NCI-H524 treated with DMSO at 0.1 percent for 48 hours (cell line): Measurements from ENCODE around the gene CERS5.
"Not testable (repeated sequence)": the region's sequence is repeated elsewhere in the genome, so short reads cannot be mapped to it uniquely, and the experiment has no call there.

Experiments used
- DNase-seq: peaks from one replicate; lab custom pipeline; 2025; lab: John Stamatoyannopoulos, UW

Gene CERS5

DNA sequence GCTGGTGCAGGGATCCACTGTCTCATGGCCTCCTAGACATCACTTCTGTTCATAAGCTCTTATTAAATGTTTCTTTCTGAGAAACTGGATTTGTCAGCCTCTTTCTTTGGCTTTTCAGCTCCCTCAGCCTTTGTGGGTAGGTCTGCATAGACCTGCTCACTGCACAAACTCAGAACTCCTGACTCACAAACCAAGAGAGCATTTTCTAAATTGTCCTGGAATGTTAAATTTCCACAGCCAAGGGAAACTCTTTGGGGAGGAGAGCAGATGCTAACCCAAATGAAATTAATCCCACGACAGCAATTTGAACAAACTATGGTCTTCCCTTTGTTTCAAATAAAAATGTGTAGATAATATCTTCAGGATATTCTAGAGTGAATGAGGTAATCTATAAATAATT, 19.5 kb upstream of the CERS5 start:
- no peak for DNase-seq

DNA sequence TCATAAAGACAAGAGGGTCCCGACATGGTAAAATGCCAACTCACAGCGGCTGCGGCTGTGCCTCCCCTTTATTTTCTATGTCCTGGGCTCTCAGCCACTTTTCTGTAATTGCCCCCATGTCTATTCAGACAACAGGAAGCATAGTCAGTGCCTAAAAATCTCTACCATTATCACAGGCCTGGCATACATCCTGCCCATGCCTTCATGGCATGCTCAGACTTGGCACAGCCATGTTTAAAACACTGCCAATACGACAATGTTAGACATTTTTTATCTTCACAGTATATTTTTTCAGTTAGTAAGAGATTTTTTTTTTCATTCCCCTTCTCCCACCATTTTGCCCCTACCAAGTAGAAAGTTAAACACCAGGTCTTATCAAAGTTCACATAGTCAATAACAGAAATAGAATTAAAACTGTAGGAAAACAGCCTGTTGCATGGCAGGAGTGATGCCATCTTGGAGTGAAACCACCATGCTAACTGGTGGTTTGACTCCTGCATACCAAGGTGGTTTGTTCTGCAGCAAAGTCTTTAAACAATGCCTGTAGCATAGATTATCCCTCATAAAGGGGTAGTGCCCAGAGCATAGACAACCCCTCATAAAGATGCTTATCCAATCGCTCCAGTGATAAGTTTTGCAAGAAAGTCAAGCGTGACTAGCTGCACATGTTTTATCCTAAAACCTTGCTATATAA, 18.9 kb upstream of the CERS5 start:
- DNase-seq: no peak

DNA sequence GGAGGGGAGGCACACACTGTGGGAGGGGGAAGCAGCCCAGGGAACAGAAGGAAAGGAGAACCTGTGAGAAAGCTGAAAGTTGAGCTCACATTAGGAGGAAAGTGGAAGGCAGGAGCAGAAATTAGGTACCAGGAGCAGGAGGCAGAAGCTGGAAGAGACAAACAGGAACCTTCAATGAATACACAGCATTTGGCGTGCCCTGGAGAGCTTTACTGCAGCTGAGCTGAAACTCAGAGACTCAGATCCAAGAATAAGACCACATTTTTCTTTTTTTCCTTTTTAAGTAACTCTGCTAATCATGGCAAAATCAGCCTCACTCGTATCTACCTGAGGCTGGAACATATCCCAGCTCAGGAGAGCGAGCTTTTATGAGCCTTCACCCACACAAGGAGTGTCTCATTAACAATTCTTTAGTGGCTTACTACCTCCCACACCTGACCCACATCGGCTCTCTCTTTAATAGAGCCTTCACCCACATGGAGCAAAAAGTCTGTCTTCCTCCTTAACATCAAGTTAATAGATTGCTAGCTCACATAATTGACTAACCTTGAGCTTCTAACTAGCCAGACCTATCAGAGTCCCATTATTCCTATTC, 18.2 kb upstream of the CERS5 start:
- DNase-seq: no peak

DNA sequence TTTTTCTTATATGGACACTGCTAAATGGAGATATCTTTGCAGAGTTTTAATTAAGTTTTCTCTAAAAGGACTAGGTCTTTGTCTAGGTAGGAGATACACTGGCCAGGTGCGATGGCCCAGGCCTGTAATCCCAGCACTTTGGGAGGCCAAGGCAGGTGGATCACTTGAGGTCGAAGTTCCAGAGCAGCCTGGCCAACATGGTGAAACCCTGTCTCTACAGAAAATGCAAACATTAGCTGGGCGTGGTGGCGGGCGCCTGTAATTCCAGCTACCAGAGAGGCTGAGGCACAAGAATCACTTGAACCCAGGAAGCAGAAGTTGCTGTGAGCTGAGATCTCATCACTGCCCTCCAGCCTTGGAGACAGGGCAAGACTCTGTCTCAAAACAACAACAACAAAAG, 17.1 kb upstream of the CERS5 start:
- DNase-seq: no peak

DNA sequence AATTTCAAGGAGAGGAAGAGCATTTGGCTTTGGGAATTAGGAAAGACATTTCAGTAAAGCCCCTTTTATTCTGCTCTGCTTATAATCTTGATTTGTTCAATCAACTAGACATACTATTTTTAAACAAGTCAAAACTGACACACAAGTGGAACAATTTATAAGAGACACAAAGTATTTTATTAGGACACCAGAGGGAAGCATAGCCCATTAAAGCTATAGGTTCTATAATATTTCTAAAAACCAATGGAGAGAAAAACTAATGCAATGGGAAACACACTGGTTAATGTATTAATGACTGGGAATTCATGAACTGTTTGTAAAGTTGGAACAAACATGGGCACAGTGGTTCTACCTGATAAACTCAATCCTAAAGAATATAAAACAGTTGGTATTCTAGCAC, 15.3 kb upstream of the CERS5 start:
- DNase-seq: no peak

DNA sequence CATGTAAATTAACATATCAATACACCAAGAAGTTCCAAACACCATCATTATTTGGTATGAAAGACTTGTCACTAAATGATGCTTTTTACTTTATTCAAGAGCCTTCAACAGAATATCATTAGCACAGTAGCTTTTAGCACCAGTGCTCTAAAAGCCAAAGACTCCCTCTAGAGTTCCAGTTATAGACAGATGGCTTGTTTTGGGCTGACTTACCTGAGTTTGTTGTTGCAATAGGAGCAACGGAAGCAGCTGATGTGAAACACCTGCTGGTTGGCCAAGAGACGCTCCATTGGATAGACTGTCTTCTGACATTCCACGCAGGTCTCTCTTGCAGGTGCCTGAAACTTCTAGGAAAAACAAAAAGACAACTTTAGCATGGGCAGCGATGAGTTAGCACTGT, 14.5 kb upstream of the CERS5 start:
- DNase-seq: no peak

- DNase-seq: no peak
Measured at GRCh38 chr12:50175716-50176026, 8.5 kb upstream of the CERS5 start.

DNA sequence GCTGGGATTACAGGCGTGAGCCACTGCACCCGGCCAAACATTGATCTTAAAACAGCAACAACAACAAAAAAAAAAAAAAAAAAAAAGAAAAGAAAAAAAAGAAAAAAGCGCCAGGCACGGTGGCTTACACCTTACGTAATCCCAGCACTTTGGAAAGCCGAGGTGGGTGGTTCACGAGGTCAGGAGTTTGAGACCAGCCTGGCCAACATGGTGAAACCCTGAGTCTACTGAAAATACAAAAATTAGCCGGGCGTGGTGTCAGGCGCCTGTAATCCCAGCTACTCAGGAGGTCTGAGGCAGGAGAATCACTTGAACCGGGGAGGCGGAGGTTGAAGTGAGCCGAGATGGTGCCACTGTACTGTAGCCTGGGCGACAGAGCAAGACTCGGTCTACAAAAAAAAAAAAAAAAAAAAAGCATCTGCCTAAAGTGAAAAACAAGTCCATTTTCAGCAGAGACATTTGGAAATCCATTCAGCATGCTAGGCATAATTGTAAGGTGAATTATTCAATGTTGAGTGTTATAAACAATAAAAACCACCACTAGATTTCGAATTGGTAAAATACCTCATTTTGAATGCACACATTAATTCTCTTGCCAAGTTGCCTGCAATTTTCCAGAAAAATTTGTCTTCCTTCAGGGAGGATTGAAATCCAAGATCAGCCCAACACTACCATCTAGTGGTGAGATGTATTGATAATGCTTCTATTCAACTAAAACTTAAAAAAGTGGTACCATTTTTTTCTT, 8.0 kb upstream of the CERS5 start:
- no peak for DNase-seq

DNA sequence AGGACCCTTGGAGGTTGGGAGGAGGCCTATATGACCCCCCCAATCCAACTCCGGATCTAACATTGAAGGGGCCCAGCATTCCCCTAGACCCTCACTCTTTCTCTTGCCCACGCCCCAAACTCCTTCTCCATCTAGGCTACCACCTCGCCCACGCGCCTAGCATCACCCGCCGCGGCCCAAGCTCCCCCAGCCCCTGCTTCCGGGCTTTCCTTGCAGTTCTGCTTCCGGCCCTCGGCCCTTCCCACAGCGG, 445 bp downstream of the CERS5 start:
- DNase-seq: no peak

GRCh38 chr12:50164963-50165362, 2.2 kb downstream of the CERS5 start:
- no peak for DNase-seq

DNA sequence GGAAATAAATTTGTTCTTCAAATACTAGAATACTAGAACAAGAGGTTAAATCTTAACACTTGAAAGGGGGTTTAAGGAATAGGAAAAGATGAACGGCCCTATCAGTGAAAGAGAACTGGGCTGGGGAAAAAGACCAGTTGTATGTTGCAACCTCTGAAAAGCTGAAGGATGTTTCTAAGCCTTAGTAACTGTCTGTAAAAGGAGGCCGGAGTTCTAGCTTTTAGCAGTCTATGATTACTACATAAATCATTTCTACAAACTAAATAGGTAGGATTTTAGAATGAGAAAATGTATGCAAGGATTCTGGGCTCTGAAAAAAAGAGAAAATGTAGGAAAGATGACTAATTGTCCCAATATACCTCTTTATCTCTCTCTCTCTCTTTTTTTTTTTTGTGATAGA, 4.9 kb downstream of the CERS5 start:
- DNase-seq: no peak

- DNase-seq: no peak
Measured at GRCh38 chr12:50160643-50161042, 6.5 kb downstream of the CERS5 start.

GRCh38 chr12:50157259-50157658, 9.9 kb downstream of the CERS5 start:
- no peak for DNase-seq

- no peak for DNase-seq
Measured at GRCh38 chr12:50156641-50157040, 10.5 kb downstream of the CERS5 start.

DNA sequence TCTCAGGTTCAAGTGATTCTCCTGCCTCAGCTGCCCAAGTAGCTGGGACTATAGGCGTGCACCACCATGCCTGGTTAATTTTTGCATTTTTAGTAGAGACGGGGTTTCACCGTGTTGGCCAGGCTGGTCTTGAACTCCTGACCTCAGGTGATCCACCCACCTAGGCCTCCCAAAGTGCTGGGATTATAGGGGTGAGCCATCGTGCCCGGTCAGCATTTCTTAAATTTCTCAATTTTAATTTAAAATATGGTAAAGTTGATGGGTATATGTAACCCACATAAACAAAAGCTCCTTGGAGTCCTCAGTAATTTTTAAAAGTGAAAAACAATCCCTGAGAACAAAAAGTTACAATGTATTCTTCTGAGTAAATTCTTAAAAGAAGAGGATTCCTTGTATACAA, 12.2 kb downstream of the CERS5 start:
- not testable (repeated sequence) for DNase-seq

DNA sequence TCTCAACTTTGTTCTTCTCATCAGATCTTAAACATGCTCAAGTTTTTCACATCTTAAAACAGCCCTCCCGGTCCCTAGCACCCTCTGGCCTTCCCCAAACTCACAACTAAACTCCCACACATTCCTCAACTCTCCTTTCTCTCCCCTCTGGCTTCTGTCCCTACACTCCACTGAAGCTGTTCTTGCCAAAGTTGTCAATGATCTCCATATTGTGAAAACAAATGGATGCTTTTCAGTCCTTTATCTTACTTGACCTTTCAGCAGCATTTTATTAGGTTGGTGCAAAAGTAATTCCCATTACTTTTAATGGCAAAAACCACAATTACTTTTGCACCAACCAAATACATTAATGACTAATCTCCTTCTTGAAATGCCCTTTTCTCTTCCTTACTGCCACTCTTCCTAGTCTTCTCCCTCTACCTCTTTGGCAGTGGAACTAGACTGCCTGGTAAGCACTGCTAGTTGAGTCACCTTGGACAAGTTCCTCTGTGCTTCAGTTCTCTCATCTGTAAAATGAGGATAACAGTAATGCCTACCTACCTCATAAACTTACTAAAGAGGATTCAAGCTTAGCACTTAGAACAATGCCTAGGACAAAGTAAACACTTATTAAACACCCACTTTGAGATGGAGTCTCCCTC, 16.0 kb downstream of the CERS5 start:
- no peak for DNase-seq

DNA sequence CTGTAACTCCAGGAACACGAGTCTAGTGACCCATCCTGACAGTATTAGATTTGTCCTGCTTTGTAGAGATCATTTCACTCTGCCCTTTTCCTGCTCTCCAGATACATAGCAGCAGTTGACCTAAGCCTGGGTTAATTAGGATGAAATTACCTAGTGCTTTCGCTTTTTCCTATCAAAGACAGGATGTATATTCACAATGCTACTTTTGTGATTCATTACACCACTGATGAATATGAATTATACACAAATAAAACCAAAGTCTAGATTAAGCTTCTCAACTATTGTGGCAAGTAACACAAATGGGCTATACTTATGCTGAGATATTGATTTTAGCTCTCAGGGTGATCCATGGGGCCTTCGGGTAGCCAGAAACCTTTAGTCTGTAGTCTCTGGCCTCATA, 17.9 kb downstream of the CERS5 start:
- DNase-seq: no peak

DNA sequence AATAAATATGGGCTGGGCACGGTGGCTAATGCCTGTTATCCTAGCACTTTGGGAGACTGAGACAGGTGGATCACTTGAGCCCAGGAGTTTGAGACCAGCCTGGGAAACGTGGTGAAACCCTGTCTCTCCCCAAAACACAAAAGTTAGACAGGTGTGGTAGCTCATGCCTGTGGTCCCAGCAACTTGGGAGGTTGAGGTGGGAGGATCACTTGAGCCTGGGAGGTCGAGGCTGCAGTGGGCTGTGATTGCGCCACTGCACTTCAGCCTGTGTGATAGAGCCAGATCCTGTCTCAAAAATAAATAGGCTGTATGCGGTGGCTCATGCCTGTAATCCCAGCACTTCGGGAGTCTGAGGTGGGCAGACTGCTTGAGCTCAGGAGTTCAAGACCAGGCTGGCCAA, 19.2 kb downstream of the CERS5 start:
- DNase-seq: not testable (repeated sequence)

GRCh38 chr12:50147281-50147680, 19.9 kb downstream of the CERS5 start:
- no peak for DNase-seq

DNA sequence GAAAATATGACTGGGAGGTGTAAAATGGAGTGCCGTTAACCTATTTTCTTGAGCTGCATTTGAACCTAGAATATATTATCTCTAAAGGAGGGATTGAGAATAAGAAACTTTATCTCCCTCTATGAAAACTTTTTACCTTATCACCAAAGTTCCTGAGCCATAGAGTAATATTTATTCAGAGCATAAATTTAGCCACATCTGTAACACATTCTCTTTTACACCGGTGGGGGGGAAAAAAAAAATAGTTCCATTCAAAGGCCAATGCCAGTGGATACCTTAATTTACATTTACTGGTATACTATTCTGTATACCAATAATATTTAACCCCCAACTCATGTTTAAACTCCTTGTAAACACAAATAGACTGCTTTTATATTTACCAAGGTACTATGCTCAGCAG, 21.7 kb downstream of the CERS5 start:
- DNase-seq: no peak

DNA sequence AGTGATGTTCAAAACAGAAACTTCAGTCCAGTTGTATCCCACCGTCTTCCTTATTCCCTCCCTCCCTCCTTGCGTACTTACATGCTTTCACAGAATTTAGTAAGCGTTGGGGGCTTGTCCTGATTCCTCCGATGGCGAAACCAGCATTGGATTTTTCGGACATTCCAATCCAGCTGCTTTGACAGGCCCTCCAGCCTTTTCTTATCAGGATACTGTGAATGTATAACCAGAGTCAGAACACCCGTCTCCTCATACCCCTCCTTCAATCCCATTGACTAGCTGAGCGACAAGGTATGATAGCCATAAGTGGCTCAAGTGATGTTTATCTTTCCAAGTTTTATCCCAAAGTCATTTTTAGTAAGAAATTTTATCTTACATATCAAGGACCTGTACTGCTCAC, 24.2 kb downstream of the CERS5 start:
- DNase-seq: no peak

DNA sequence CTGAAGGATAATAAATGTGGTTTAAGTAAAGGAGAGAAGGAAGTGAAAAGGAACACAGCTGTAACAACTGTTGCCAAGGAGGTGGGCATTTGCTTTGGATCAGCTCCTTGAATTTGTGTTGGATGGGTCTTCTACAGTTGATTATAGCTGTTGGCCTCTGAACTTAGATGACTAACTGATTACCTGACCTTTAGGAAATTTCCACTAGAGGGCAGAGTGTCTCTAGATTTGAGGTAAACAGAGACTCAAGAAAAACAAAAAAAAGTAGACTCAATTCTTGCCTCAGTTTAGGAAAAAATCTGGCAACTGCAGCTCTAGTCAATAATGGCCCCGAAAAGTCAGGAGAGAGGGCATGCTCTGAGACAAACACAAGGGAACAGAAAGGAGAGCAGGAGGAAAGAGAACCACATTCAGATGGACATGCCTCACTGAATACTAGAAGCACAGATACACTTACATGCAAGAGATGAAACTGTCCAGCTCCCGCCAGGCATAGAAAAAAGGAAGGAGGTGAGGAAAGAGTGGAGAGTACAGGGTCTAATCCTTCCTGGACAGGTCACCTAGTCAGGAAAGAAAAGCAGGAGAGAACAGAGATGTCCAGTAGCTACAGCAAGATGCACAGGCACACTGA, 34.5 kb downstream of the CERS5 start:
- no peak for DNase-seq

- DNase-seq: no peak
Measured at GRCh38 chr12:50129290-50129689, 37.9 kb downstream of the CERS5 start.
